ENCODE measurements around the gene SLC12A9. TPM values are rescaled to one million over a fixed set of nuclear protein-coding genes. Genes with fewer than 3 reads are reported as not detected.

The SLC12A9 gene
- polyA plus RNA-seq, 1 experiment, result 23.1 TPM

- POLR2A ChIA-PET, result interaction anchor here (0.6 to 1.9 kb wide), 7 partner anchors 11 to 1062 kb away, joined by 3 to 13 read pairs (median 4); partner anchors contain the start of genes POP7 and UFSP1
- DNase-seq (ENCODE audit: low read depth), result peak; percentile 79
- Histone ChIP-seq H3K27me3 (ENCODE audit: control insufficient read depth, insufficient read depth, low read length) (no peaks in the 10 kb centered on the region), H3K4me3 (ENCODE audit: low read depth, low read length) (peak within 1 kb of the TSS; percentile 80), H3K36me3 (ENCODE audit: control insufficient read depth, insufficient read depth, low read length) (peaks cover 33% of the 10 kb centered on the region)
- peak; percentile 39 for TF ChIP-seq CTCF (IDR thresholded peaks at IDR 0.05; ENCODE audit: insufficient read depth, low read depth, low read length)
- CTCF ChIA-PET, result interaction anchor here (0.6 to 2.0 kb wide), 7 partner anchors 20 to 1926 kb away, joined by 3 to 11 read pairs (median 4); partner anchors contain the start of gene ACHE
Measured at GRCh38 chr7:100874577-100875355, 22.3 kb downstream of the SLC12A9 start, which contains the start of gene SRRT. Gene SRRT, plus strand, starts transcription at chr7:100875103. Its CDS starts 488 bp downstream, at chr7:100875591.

- DNase-seq (ENCODE audit: low read depth), result no peak
- no peak for TF ChIP-seq CTCF (IDR thresholded peaks at IDR 0.05; ENCODE audit: insufficient read depth, low read depth, low read length)
- no peaks in the 10 kb centered on the region for H3K27me3 ChIP-seq (ENCODE audit: control insufficient read depth, insufficient read depth, low read length)
- H3K36me3 ChIP-seq (ENCODE audit: control insufficient read depth, insufficient read depth, low read length), result peaks cover 32% of the 10 kb centered on the region
- ChIA-PET CTCF (interaction anchor here (0.6 to 2.0 kb wide), 7 partner anchors 20 to 1926 kb away, joined by 3 to 11 read pairs (median 4); partner anchors contain the start of gene ACHE), POLR2A (interaction anchor here (0.6 to 1.9 kb wide), 5 partner anchors 11 to 1061 kb away, joined by 3 to 13 read pairs (median 3); partner anchors contain the start of gene UFSP1)
- peak overlapping the region; percentile 80 for H3K4me3 ChIP-seq (ENCODE audit: low read depth, low read length)
Measured at GRCh38 chr7:100875356-100875751, 22.8 kb downstream of the SLC12A9 start.

GRCh38 chr7:100878013-100878412 lies 25.5 kb downstream of the SLC12A9 start:
- H3K27me3 ChIP-seq (ENCODE audit: control insufficient read depth, insufficient read depth, low read length), result no peaks in the 10 kb centered on the region
- POLR2A ChIA-PET, result interaction anchor here (0.7 kb wide), 1 partner anchor 470 kb away, joined by 4 read pairs; no protein-coding TSS in a partner anchor
- peaks cover 27% of the 10 kb centered on the region for H3K36me3 ChIP-seq (ENCODE audit: control insufficient read depth, insufficient read depth, low read length)
- no peak for DNase-seq (ENCODE audit: low read depth)
- H3K4me3 ChIP-seq (ENCODE audit: low read depth, low read length), result no peak overlapping the region
- CTCF ChIA-PET, result interaction anchor here (0.9 to 1.5 kb wide), 2 partner anchors 17 to 185 kb away, joined by 3 to 4 read pairs; no protein-coding TSS in a partner anchor
- no peak for TF ChIP-seq CTCF (IDR thresholded peaks at IDR 0.05; ENCODE audit: insufficient read depth, low read depth, low read length)

- POLR2A ChIA-PET, result no interaction called here
Measured at GRCh38 chr7:100878685-100879084, 26.2 kb downstream of the SLC12A9 start.

More at GRCh38 chr7:100878685-100879084, 26.2 kb downstream of the SLC12A9 start:
- H3K36me3 ChIP-seq (ENCODE audit: control insufficient read depth, insufficient read depth, low read length), result peaks cover 27% of the 10 kb centered on the region
- no peak overlapping the region for H3K4me3 ChIP-seq (ENCODE audit: low read depth, low read length)
- TF ChIP-seq CTCF (IDR thresholded peaks at IDR 0.05; ENCODE audit: insufficient read depth, low read depth, low read length), result no peak
- CTCF ChIA-PET, result interaction anchor here (0.9 to 1.5 kb wide), 2 partner anchors 16 to 186 kb away, joined by 3 to 4 read pairs; no protein-coding TSS in a partner anchor
- H3K27me3 ChIP-seq (ENCODE audit: control insufficient read depth, insufficient read depth, low read length), result no peaks in the 10 kb centered on the region
- DNase-seq (ENCODE audit: low read depth), result no peak

Data from BJ (cell line).